HG03064 (cell line): ENCODE measurements around the gene IRF2BP1.
"Not testable (repeated sequence)": the region's sequence is repeated elsewhere in the genome, so short reads cannot be mapped to it uniquely, and the experiment has no call there.

Experiments used
- ATAC-seq: cut with Tn5 transposase; IDR thresholded peaks from one replicate; pipeline ENCODE4 v1.9.1; 2021; ENCODE audit warnings: low read depth; ENCODE audit not compliant: unreplicated experiment

The IRF2BP1 gene

DNA sequence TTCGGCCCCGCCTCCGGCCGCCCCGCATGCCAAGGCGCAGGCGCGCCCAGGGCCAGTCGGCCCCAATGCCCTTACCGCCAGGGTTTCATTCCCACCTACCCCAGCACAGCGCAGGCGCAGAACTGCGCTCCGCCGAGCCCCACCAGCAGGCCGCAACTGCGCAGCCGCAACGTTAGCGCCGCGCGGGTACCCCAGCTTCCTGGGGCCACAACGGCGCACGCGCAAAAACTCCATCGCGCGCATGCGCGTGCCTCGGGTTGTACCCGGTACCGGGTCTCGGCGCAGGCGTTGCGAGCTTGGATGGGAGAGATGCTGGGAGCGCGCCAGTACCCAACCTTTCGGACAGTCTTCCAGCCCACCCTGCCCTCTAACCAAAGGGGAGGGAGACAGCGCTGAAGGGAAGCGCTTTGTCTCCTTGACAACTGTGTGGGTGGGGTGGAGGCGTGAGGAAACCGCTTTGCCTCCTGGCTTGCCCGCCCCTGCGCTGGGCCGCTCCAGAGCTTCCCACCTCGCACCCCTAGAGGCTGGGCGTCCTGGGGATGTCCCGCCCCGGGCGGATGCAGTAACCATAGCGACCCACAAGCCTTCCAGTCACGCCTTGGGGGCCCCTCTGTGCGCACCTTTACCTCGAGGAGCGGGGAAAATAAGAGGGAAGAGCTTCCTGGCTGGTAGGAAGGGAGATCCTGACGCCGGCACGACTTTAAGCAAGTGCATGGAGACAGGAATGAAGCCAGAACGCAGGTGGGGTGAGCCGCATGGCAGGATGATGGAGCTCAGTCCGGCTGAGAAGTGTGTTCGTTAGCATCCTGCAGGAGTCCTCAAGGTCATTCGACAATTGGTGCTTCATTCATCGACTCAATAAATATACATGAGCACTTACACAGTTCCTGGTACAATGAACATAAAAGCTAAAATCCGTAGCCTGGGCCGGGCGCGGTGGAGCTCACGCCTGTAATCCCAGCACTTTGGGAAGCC, 17.0 kb upstream of the IRF2BP1 start:
- peak; percentile 83 for ATAC-seq

DNA sequence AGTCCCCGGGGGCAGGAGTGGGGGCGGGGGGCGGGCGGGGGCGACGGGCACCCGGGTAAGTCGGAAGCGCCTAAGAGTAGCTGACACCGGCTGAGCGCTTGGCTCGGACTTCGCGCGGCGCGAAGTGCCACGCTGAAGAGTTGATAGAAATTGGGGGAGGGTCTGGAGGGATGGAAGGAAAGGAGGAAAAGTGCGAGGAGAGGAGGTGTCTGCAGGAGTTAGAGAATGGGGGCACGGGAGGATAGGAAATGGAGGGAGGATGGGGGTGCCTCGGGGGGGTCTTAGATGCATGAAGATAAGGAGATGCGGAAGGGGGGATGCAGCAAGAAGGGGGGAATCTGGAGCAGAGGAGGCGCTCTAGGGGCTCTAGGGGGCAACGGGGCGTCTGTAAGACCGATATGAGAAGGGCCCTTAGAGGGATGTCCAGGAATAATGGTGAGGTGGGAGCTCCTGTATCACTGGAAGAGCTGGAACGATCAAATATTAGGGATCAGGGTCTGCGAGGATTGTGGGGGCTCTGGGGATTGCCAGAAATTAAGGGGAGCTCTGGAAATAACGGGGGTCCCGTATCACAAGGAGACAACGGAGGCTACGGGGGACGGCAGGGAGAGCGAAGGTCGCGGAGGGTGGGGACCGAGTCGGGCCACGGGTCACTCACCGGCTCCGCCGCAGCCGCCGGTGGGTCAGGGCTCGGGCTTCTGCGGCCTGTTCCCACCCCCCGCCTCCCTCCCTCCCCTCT, 16.1 kb upstream of the IRF2BP1 start, which contains the start of gene MYPOP:
MYPOP (minus strand) TSS at position 702 of the 739 bp plus-strand sequence. CDS start 840 bp downstream, outside the sequence.
- ATAC-seq, result no peak

DNA sequence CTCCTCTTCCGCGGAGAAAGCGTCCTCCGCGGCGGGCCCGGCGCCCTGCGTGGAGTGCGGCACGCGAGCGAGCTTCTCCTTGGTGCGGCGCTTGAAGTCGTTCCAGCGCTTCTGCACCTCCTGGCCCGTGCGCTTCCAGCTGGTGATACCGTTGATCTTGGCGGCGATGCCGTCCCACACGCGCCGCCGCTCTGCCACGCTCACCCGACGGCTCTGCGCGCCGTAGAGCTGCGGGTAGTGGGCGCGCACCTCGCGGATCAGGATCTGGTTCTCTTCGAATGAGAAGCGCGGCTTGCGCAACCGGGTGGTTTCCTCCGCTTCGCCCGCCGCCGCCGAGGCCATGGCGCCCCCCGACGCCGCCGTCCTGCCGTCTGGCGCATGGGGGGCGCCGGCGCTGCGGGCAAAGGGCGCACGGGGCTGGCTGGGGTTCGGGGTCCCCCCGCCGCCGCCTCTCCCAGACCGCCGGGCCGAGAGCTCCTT, 15.5 kb upstream of the IRF2BP1 start:
- no peak for ATAC-seq

DNA sequence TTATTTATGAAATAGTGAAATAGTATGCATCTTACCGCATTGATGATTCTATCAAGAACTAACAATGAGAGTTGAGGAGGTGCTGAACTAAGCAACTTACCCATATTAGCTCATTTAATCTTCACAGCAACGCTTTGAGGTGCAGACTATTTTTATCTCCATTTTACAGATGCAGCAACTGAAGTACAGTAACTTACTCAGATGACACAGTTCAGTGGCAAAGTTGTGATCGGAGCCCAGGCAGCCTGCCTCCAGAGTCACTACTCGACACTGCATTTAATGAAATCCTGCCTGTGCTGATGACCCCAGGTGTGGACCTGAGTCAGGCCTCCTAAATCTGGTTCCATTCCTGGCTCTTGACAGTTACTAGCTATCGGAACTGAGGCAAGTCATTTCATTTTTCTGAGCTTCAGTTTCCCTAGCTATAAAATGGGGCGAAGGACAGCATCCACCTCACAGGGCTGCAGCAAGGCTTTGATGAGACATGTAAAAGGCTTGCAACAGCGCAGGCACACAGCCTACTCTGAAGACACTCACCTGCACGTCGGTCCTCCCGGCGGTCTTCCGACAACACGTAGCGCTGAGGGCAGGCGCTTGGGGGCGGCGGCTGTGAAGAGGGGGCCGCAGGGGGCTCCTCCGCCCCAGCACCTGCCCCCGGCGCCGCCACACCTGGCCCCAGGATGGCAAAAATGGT, 14.9 kb upstream of the IRF2BP1 start:
- no peak for ATAC-seq

DNA sequence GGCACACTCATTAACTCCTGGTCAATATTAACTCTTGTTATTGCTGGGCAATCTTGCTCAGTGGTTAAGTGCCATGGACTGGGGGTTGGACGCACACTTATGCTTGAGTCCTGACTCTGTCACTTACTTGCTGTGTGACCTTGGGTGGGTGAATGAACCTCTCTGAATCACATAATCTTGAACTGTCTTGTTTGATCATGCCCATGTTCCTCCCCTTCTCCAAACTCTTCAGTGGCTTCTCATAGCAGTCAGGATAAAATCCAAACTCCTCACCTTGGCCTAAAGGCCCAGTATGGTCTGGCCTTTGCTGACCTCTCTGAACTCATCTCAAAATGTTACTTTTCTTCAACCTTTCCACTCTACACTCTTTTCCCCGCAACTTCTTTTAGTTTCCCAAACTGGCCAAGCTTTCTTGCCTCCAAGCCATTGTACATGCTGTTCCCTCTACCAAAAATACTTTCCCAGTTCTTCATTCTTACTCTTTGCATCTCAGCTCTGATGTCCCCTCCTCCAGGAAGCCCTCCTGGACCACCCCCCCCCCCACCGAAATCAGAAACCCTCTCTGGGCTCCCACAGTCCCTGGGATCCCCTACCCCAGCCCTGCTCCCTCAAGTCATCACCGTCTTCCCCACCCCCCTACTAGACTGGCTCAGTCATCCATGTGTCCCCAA, 14.1 kb upstream of the IRF2BP1 start:
- ATAC-seq, result no peak

DNA sequence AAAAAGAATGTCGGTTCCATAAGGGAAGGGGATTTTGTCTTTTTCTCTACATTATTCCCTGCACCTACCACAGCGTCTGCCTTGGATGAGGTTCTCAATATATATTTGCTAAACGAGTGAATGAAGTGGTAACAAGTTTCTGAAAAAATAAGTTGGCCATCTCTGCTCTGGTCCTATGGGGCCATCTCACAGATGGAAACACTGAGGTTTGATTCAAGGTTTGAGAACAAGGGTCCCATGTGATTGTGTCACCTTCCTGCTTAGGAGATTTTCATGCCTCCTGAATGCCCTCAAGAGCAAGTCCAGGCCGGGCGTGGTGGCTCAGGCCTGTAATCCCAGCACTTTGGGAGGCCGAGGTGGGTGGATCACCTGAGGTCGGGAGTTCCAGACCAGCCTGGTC, 13.3 kb upstream of the IRF2BP1 start:
- no peak for ATAC-seq

DNA sequence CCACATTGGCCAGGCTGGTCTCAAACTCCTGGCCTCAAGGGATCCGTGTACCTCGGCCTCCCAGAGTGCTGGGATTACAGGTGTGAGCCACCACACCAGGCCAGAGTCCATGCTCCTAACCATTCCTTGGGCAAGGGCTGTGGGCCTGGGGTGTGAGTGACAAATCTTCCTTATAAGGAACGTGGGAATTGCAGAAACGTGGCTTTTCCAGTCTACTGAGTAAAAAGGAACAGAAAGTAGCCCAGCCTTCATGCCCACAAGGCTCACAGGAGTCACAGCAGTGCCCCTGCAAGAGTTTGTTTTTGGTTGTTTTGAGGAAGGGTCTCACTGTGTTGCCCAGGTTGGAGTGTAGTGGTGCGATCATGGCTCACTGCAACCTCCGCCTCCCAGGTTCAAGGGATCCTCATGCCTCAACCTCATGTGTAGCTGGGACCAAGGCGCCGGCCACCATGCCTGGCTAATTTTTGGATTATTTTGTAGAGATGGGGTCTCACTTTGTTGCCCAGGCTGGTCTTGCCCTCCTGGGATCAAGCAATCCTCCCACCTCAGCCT, 11.4 kb upstream of the IRF2BP1 start:
- no peak for ATAC-seq

DNA sequence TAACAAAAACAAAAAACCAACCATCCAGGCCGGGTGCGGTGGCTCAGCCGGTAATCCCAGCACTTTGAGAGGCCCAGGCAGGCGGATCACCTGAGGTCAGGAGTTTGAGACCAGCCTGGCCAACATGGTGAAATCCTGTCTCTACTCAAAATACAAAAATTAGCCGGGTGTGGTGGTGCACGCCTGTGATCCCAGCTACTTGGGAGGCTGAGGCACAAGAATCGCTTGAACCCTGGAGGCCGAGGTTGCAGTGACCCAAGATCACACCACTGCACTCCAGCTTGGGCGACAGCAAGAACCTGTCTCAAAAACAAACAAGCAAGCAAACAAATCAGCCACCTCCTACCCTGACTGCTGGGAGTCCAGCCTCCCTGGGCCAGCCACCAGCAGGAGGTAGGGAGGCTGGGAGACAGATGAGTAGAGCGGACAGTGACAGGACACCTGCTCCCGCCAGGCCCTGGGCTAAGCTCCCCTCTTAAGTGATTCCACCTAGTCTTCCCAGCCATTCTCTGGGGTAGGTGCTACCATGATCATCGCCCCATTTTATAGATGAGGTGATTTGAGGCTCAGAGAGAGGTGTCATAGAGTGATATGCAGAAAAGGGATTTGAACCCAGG, 10.2 kb upstream of the IRF2BP1 start:
- ATAC-seq, result not testable (repeated sequence)

DNA sequence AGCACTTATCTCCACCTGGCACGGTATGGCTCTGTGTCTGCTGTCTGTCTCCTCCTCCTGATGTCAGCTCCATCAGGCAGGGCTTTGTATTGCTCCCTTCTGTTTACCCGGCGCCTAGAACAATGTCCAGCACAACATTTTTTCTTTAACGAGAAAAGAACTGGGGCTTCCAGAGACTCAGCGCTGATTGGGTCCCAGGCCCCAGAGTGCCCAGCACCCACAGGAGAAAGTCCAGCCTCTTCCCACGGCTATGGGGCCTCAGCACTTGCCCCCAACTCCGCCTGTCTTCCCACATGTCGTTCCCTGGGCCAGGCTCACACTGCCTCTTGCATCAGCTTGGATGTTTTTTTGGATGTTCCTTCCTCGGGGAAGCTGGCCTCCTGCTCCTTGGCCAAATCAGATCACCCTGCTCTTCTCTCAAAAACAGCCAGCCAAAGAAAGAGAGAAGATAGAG, 9.6 kb upstream of the IRF2BP1 start:
- ATAC-seq, result no peak

DNA sequence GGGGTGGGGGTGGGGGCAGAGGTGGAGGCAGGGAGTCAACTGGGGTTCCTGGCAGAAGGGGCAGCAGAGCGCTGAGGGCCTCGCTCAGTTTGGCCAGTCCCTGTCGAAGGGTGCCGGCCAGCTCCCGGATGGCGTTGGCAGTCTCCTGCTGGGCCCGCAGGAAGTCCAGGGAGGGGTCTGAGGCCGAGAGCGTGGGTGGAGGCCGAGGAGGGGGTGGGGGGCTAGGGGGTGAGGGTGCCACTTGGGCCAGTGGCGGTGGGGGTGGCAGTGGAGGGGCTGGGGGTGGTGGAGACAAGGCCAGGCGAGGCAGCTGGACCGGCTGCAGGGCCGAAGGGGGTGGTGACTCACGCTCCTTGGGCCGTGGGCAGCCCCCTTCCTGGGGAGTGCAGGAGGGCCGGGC, 4.9 kb upstream of the IRF2BP1 start:
- ATAC-seq, result no peak

DNA sequence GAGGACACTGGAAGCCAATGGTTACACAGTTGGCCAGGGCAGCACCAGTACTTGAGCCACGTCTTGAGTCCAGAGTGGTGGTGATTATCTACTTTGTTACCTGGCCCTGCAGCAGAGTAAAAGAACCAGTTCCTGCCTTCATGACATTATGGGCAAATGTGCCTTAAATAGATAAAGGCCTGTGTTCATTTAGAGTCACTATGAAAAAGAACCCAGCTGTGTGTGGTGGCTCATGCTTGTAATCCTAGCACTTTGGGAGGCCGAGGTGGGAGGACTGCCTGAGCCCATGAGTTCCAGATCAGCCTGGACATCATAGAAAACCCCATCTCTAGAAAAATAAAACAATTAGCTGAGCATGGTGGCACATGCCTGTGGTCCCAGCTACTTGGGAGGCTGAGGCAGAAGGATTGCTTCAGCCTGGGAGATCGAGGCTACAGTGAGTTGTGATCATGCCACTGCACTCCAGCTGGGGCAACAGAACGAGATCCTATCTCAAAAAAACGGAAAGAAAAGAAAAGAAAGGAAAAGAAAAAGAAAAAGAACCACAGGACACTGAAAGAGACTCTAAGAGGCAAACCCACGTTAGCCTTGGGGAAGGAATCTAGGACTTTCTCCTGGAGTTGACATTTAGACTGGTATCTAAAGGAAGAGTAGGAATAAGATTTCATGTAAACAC, 3.4 kb upstream of the IRF2BP1 start:
- ATAC-seq, result no peak

DNA sequence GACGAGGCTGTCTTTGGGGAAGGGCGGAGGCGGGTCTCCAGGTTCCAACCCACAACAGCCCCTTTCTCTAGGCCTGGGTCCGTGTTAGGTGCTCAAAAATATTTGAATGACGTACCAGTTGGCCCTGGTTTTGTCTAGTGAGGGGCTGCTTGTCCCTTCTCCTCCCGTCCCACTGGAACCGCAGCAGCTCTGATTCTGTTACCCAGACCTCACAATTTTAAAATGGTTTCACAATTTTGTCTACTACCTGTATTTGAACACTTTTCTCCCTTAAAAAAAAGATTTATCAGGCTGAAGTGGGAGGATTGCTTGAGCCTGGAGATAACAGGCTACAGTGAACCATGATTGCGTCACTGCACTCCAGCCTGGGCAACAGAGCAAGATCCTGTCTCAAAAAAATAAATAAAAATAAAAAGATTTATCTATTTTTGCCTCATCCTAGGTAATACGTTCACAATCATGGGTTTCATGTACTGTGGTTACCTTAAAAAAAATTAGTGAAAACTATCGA, 1.3 kb upstream of the IRF2BP1 start:
- no peak for ATAC-seq

DNA sequence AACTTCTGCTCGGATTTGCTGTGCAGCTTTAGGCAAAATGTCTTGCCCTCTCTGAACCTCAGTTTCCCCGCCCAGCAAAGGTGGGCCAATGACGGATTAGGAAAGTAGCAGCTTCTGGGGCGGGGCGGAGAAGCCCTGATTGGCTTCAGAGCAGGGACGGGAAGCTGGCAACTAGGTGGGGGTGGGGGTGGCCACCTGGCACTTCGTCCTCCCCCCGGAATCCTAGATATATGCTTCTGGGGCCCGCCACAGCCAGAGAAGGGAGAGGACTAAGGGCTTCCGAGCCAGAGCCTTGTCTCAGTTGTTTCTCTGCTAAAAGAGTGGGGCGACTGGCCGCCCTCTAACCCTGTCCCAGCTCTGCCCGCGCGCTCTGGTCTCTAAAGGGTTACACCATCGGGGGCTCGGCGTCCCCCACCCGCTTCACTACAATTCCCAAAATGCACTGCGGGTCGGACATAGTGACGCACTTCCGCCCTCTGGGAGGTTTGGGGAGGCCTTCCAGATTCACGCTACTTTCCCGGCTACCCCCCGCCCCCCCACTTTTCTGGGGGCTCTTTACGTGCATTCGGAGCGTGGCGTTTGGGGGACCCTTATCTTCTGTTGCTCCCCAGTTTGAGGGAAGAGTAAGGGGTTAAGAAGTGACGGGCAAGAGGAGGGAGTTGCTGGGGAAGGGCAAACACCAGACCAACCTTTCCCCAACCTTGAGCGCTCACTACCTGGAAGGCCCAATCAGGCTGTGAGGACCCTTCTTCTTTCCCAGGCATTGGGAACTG, 672 bp upstream of the IRF2BP1 start:
- ATAC-seq, result no peak

DNA sequence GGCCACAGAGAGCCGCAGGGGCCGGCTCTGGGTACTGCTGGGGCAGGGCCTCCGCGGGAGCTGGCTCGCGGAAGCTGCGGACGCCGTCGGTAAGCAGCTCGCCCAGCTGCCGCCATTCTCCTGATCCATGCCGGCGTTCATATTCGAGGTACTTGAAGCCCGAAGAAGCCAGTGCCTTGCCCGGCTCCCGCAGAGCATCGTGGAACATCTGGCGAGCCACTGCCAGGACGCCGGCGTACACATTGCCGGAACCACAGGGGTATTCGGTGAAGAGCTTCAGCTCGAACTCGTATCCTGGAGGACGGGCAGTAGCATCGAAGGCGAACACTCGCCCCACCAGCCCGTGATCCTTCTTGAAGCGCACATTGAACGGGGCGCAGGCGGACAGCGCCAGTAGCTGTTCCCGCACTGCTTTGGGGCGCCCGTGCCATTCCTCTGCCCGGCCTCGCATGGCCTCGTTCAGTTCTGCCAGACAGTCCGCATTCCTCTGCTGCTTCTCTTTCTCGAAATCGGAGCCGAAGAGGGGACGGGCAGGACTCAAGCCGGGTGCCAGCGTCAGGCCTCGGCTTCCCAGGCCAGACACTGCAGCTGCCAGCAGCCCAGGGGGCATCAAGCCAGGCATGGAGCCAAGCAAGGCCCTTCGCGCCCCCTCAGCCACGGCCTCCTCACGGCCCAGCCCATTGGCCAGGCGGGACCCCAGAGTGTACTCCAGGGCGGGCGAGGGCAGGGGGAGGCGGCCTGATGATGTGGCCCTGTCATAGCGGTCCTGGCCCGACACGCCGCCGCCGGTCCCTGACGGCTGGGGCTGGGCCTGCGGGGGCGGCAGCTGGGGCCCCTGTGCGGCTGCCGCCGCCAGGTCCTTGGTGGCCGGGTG, 1.0 kb downstream of the IRF2BP1 start:
- no peak for ATAC-seq

DNA sequence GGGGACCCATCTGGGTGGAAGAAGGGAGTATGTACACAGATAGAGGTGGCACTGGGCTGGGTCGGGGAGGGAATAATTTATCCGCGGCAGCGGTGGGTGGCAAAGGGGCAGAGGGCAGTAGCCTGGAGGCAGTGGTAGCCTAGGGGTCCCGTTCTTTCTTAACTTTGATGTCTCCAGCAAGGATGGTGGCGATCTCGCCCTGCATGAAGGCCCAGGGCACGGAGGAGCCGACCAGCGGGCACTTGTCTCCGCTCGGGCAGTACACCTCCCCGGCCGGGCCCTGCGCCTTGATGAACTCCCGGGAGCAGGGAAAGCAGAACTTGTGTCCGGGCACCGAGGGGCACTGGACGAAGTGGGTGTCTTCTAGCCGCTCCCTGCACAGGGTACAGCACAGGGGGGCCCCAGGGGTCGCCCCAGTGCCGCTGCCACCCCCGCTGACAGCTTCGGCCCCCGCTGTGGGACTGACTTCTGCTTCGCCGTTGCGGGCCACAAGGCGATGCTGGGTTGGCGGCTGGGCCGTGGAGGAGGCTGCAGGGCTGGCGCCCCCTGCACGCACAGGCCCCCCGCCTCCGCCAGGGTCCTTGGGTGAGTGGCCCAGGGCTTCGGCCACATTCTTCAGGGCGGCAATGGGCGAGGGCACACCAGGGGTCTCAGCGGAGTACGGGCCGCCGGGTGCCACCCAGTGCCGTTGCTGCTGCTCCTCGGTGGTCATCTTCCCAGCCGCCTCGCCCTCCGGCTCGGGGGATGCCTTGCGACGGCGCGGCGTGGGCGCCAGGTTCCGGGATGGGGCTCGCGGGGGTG, 1.9 kb downstream of the IRF2BP1 start:
- ATAC-seq, result no peak

DNA sequence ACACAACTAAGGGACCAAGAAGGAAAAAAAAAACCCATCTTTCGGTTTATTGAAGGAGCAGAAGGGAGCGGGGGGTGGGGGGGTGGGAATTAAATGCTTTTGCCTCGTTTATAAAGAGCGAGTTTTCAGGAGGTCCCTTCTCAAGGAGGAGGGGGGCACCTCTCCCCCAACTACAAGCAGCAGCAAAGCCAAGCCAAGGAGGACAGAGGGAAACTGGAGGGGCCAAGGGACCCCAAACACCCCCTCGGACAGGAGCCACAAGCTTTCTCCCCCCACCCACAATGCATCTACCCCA, 2.4 kb downstream of the IRF2BP1 start:
- ATAC-seq, result no peak
